ENCODE data around the gene RNF144A. TPM values are rescaled to one million over a fixed set of nuclear protein-coding genes. Genes with fewer than 3 reads are reported as not detected.

Gene RNF144A
- total and polyA plus RNA-seq, 10 of the 15 experiments (the other 5 are each of a cell fraction or from before 2014, with no cell fraction given), result 0.02 to 12.1 (median 0.48) TPM; not detected in 1

DNA sequence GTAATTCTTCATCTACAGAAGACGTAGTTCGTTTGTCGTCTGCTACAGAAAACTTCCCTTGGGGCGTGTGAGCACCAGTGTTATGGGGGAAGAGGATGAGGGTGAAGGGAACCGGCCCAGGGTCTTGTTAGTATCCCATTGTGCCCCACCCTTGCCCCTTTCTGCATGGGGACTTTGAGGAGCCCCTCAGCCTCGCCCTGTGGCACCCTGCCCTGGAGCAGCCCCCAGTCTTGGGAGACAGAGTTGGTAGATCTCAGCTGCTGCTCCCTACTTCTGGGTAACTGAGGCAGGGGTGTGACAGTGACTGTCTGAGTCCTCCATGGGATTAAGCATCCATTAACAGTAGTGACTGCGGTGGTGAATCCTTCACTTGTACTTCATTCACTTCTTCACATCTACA is 50.1 kb downstream of the RNF144A start:
- in situ Hi-C loops (cut with MboI), result no loop called here
- Histone ChIP-seq H2AFZ (ENCODE audit: control insufficient read depth, low read depth, low read length) (no peak overlapping the region), H3K4me3 (no peak overlapping the region), H3K9me3 (replicated peaks; ENCODE audit: control insufficient read depth, insufficient read depth, low read length) (no peaks in the 10 kb centered on the region; the same call in 2 of the 3 replicates), H3K4me1 (ENCODE audit: control insufficient read depth, insufficient read depth, low read length) (no peaks in the 10 kb centered on the region), H3K9ac (ENCODE audit: control insufficient read depth, insufficient read depth, low read length) (no peak overlapping the region), H3K27ac (ENCODE audit: control insufficient read depth, insufficient read depth) (no peak overlapping the region), H3K36me3 (ENCODE audit: control insufficient read depth in 2 of 2, insufficient read depth in 2 of 2, low read length in 1 of 2) (no peaks in the 10 kb centered on the region), H3K79me2 (ENCODE audit: control insufficient read depth, insufficient read depth, low read length) (no peaks in the 10 kb centered on the region), H4K20me1 (ENCODE audit: control insufficient read depth, insufficient read depth) (no peaks in the 10 kb centered on the region), H3K27me3 (replicated peaks in 1 of 2; ENCODE audit: control insufficient read depth in 2 of 2, insufficient read depth in 2 of 2, low read length in 1 of 2) (no peaks in the 10 kb centered on the region), H3K4me2 (ENCODE audit: control insufficient read depth, insufficient read depth) (no peak overlapping the region)
- WGBS (ENCODE audit: insufficient coverage, insufficient replicate concordance, low lambda C conversion rate, missing lambda C conversion rate), result 48% methylated on average over 7 of the region's 7 CpGs
- TF ChIP-seq, protein P1, sequence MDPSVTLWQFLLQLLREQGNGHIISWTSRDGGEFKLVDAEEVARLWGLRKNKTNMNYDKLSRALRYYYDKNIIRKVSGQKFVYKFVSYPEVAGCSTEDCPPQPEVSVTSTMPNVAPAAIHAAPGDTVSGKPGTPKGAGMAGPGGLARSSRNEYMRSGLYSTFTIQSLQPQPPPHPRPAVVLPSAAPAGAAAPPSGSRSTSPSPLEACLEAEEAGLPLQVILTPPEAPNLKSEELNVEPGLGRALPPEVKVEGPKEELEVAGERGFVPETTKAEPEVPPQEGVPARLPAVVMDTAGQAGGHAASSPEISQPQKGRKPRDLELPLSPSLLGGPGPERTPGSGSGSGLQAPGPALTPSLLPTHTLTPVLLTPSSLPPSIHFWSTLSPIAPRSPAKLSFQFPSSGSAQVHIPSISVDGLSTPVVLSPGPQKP (IDR thresholded peaks at IDR 0.05; ENCODE audit: low read depth, low read length), result no peak
- TF ChIP-seq SP1 (IDR thresholded peaks at IDR 0.05; ENCODE audit: low read depth, low read length) (no peak), SMAD1 (IDR thresholded peaks at IDR 0.05; ENCODE audit: low read depth, partially characterized antibody) (no peak), NFXL1 (IDR thresholded peaks at IDR 0.05; ENCODE audit: borderline replicate concordance) (no peak)
- CTCF ChIA-PET, result interaction anchor here (1.3 to 1.4 kb wide), 2 partner anchors 58 to 105 kb away, joined by 3 to 4 read pairs; no protein-coding TSS in a partner anchor
- BruUV-seq (replicated peaks), result no TSS peak
- ATAC-seq, result no peak
- POLR2A ChIA-PET, result no interaction called here
- intact Hi-C loops (cut with micrococcal nuclease; ENCODE audit: unreplicated experiment), result no loop called here
- no peak for FAIRE-seq
- RAD21 ChIA-PET (ENCODE audit: unreplicated experiment), result interaction anchor here (2.0 kb wide), 1 partner anchor 70 kb away, joined by 8 read pairs; no protein-coding TSS in a partner anchor
- SMC1A ChIA-PET (ENCODE audit: uncharacterized antibody, unreplicated experiment), result interaction anchor here (0.9 to 1.9 kb wide), 3 partner anchors 10 to 71 kb away, joined by 3 to 6 read pairs (median 4); no protein-coding TSS in a partner anchor
- no peak for DNase-seq (ENCODE audit: low read depth, low spot score)
